GM23248 (cell line): Measurements from ENCODE around the gene APBA2.

ENCODE experiments used
- EZH2 ChIP-seq: fragments of 200-600 bp; sonication (generic); IDR thresholded peaks from 2 replicates; pipeline ENCODE4 v1.6.1; 2018; ENCODE audit warnings: antibody characterized with exemption, mild to moderate bottlenecking; ENCODE audit not compliant: insufficient read depth, poor library complexity, severe bottlenecking
- EZH2phosphoT487 ChIP-seq: fragments of 200-600 bp; sonication (generic); IDR thresholded peaks from 2 replicates; pipeline ENCODE4 v1.6.1; 2018; ENCODE audit warnings: antibody characterized with exemption, moderate library complexity, mild to moderate bottlenecking, low read depth; ENCODE audit not compliant: insufficient read depth

- TF ChIP-seq EZH2 (no peak), EZH2phosphoT487 (no peak)
Measured at GRCh38 chr15:29135702-29136646, 250.2 kb downstream of the APBA2 start.
